ENCODE results near the gene RFXAP. TPM values are rescaled to one million over a fixed set of nuclear protein-coding genes. Genes with fewer than 3 reads are reported as not detected.

Gene RFXAP
- total and polyA plus RNA-seq, 2 of the 4 experiments (the other 2 are of a cell fraction), result 0.54 to 2.7 TPM

GRCh38 chr13:36789730-36790129 is 29.3 kb upstream of the RFXAP start:
- H3K27ac ChIP-seq (ENCODE audit: insufficient read depth, low read length), result no peak overlapping the region
- H2BK120ac ChIP-seq (ENCODE audit: low read depth, low read length), result no peak overlapping the region
- H3K14ac ChIP-seq (replicated peaks; ENCODE audit: low read depth, low read length), result no peak overlapping the region
- no peak overlapping the region for H4K8ac ChIP-seq (ENCODE audit: low read depth in 2 of 2, low read length in 2 of 2)
- ChIA-PET POLR2A (ENCODE audit: unreplicated experiment) (no interaction called here), CTCF (interaction anchor here (0.7 kb wide), 1 partner anchor 52 kb away, joined by 4 read pairs; no protein-coding TSS in a partner anchor)
- H4K5ac ChIP-seq (ENCODE audit: low read depth, low read length), result no peak overlapping the region
- no TSS peak for BruUV-seq (replicated peaks)
- no peaks in the 10 kb centered on the region for H3K36me3 ChIP-seq (ENCODE audit: control insufficient read depth, insufficient read depth, low read length)
- H3K18ac ChIP-seq (ENCODE audit: low read depth, low read length), result no peak overlapping the region
- H3K9me3 ChIP-seq (ENCODE audit: control insufficient read depth, insufficient read depth, low read length), result no peaks in the 10 kb centered on the region
- H2BK15ac ChIP-seq (ENCODE audit: low read depth, low read length), result no peak overlapping the region
- H3K4me2 ChIP-seq (ENCODE audit: low read depth, low read length), result no peak overlapping the region
- H3K9ac ChIP-seq (ENCODE audit: low read depth, low read length), result no peak overlapping the region
- dilution Hi-C loops (cut with HindIII; ENCODE audit: low sequenced_read_pairs, unreplicated experiment), result no loop called here
- no peak for TF ChIP-seq CEBPB (IDR thresholded peaks at IDR 0.05; ENCODE audit: low read depth, low read length)
- no peak for TF ChIP-seq CTCF (conservative IDR thresholded peaks at IDR 0.05; ENCODE audit: low read depth, low read length)
- no peak for TF ChIP-seq ELK1 (IDR thresholded peaks at IDR 0.05; ENCODE audit: borderline replicate concordance, low read depth, low read length)
- no peak for TF ChIP-seq RCOR1 (IDR thresholded peaks at IDR 0.05; ENCODE audit: insufficient replicate concordance, low read length)
- TF ChIP-seq CHD1 (IDR thresholded peaks at IDR 0.05; ENCODE audit: low read depth, low read length), result no peak
- no peak for TF ChIP-seq MXI1 (IDR thresholded peaks at IDR 0.05; ENCODE audit: borderline replicate concordance, low read depth, low read length)
- TF ChIP-seq FOS (IDR thresholded peaks at IDR 0.05; ENCODE audit: low read depth, low read length), result no peak
- no peak for TF ChIP-seq MAZ (IDR thresholded peaks at IDR 0.05; ENCODE audit: borderline replicate concordance, low read depth, low read length)
- no peak for TF ChIP-seq NFE2L2 (IDR thresholded peaks at IDR 0.05; ENCODE audit: low read depth, low read length)
- TF ChIP-seq BHLHE40 (IDR thresholded peaks at IDR 0.05; ENCODE audit: low read depth, low read length), result no peak
- TF ChIP-seq MAFK (IDR thresholded peaks at IDR 0.05; ENCODE audit: low read depth, low read length), result no peak
- TF ChIP-seq RFX5 (IDR thresholded peaks at IDR 0.05; ENCODE audit: low read depth, low read length), result no peak
- TF ChIP-seq POLR2A (IDR thresholded peaks at IDR 0.05; ENCODE audit: low read depth, low read length), result no peak
- no peak for TF ChIP-seq RAD21 (IDR thresholded peaks at IDR 0.05; ENCODE audit: low read length)
- no peak for TF ChIP-seq USF2 (IDR thresholded peaks at IDR 0.05; ENCODE audit: low read depth, low read length)
- ATAC-seq (ENCODE audit: low read depth), result no peak
- H3K4me1 ChIP-seq (ENCODE audit: control insufficient read depth, insufficient read depth, low read length), result no peaks in the 10 kb centered on the region
- H3K9me1 ChIP-seq (ENCODE audit: insufficient read depth, low read length), result no peaks in the 10 kb centered on the region
- H4K20me1 ChIP-seq (ENCODE audit: insufficient read depth, low read length), result no peaks in the 10 kb centered on the region
- H2AK5ac ChIP-seq (ENCODE audit: low read depth, low read length), result no peak overlapping the region
- 83% methylated on average over 2 of the region's 4 CpGs; no CpG with 5 or more reads in 1 of the 2 experiments for WGBS, 2 experiments (ENCODE audit: extremely low coverage in 2 of 2, insufficient read length in 1 of 2)
- H2BK5ac ChIP-seq (ENCODE audit: low read depth, low read length, poor library complexity, severe bottlenecking), result no peak overlapping the region
- no peak overlapping the region for H3K4ac ChIP-seq (ENCODE audit: low read depth, low read length)
- no peak for DNase-seq
- H3K23ac ChIP-seq (ENCODE audit: low read depth, low read length), result no peak overlapping the region
- H3K79me1 ChIP-seq (ENCODE audit: low read depth in 1 of 2, low read length in 2 of 2), result no peaks in the 10 kb centered on the region
- H2BK20ac ChIP-seq (ENCODE audit: low read depth, low read length), result no peak overlapping the region
- H3K56ac ChIP-seq (ENCODE audit: extremely low read depth, insufficient read depth, low read length), result no peak overlapping the region
- intact Hi-C loops (cut with micrococcal nuclease), result no loop called here
- no peak overlapping the region for H2AK9ac ChIP-seq (replicated peaks; ENCODE audit: low read depth, low read length, poor library complexity)
- H4K91ac ChIP-seq (ENCODE audit: insufficient read depth, low read depth, low read length), result no peak overlapping the region
- in situ Hi-C loops (cut with MboI; ENCODE audit: low sequenced_read_pairs), result no loop called here
- no peaks in the 10 kb centered on the region; the same call in 1 of the 2 replicates for H3K27me3 ChIP-seq (ENCODE audit: control insufficient read depth, insufficient read depth, low read length)
- no peak overlapping the region for H2AFZ ChIP-seq (replicated peaks; ENCODE audit: low read length, poor library complexity)
- no peak overlapping the region for H3K4me3 ChIP-seq (ENCODE audit: insufficient read depth, low read depth, low read length)

Data from IMR-90 (cell line).